Measurements from ENCODE around the gene AKAP10.
"Not testable (repeated sequence)": the region's sequence is repeated elsewhere in the genome, so short reads cannot be mapped to it uniquely, and the experiment has no call there.

AKAP10 gene

DNA sequence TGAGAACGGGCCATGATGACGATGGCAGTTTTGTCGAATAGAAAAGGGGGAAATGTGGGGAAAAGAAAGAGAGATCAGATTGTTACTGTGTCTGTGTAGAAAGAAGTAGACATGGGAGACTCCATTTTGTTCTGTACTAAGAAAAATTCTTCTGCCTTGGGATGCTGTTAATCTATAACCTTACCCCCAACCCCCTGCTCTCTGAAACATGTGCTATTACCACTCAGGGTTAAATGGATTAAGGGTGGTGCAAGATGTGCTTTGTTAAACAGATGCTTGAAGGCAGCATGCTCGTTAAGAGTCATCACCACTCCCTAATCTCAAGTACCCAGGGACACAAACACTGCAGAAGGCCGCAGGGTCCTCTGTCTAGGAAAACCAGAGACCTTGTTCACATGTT lies 26.2 kb downstream of the AKAP10 start:
- H3K4ac ChIP-seq (ENCODE audit: low read depth, low read length); H3K9me3 ChIP-seq (ENCODE audit: insufficient read depth, low read depth, low read length); H3K23ac ChIP-seq (ENCODE audit: low read length); H2BK12ac ChIP-seq (ENCODE audit: low read length); DNase-seq; H4K91ac ChIP-seq (ENCODE audit: low read depth, low read length); H3K9ac ChIP-seq (ENCODE audit: low read length); H3K27ac ChIP-seq (ENCODE audit: low read depth, low read length); H2BK120ac ChIP-seq (ENCODE audit: insufficient read depth, low read length, poor library complexity); H3K18ac ChIP-seq (ENCODE audit: low read length); H3K79me1 ChIP-seq (ENCODE audit: low read length); H3K4me2 ChIP-seq (ENCODE audit: low read length); H3K14ac ChIP-seq (ENCODE audit: low read length); H2BK5ac ChIP-seq (ENCODE audit: low read depth, low read length, poor library complexity); H3K27me3 ChIP-seq (ENCODE audit: insufficient read depth, low read length); H3K79me2 ChIP-seq (ENCODE audit: control insufficient read depth, insufficient read depth, low read length, poor library complexity); H3K4me3 ChIP-seq (ENCODE audit: low read depth, low read length); H4K12ac ChIP-seq (ENCODE audit: low read depth, low read length); H2AK5ac ChIP-seq (ENCODE audit: low read length); H2AFZ ChIP-seq (ENCODE audit: insufficient read depth, low read length, poor library complexity); H4K8ac ChIP-seq (ENCODE audit: low read depth, low read length); H3K4me1 ChIP-seq (ENCODE audit: control insufficient read depth in 1 of 2, insufficient read depth in 2 of 2, low read length in 2 of 2): not testable (repeated sequence)
- WGBS (ENCODE audit: extremely low coverage, insufficient coverage, insufficient read length): no CpG with 5 or more reads among the region's 5 CpGs
- H3K36me3 ChIP-seq (ENCODE audit: control insufficient read depth in 1 of 2, insufficient read depth in 2 of 2, low read length in 2 of 2): peaks cover 6 to 13% of the 10 kb centered on the region in 2 experiments

DNA sequence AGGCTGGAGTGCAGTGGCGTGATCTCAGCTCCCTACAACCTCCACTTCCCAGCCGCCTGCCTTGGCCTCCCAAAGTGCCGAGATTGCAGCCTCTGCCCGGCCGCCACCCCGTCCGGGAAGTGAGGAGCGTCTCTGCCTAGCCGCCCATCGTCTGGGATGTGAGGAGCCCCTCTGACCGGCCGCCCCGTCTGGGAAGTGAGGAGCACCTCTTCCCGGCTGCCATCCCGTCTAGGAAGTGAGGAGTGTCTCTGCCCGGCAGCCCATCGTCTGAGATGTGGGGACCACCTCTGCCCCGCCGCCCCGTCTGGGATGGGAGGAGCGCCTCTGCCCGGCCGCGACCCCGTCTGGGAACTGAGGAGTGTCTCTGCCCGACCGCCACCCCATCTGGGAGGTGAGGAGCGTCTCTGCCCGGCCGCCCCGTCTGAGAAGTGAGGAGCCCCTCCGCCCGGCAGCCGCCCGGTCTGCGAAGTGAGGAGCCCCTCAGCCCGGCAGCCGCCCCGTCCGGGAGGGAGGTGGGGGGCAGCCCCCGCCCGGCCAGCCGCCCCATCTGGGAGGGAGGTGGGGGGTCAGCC lies 26.9 kb downstream of the AKAP10 start:
- H3K23ac ChIP-seq (ENCODE audit: low read length); H3K9me3 ChIP-seq (ENCODE audit: insufficient read depth, low read depth, low read length); H4K8ac ChIP-seq (ENCODE audit: low read depth, low read length); H3K27me3 ChIP-seq (ENCODE audit: insufficient read depth, low read length); H2BK12ac ChIP-seq (ENCODE audit: low read length); H4K12ac ChIP-seq (ENCODE audit: low read depth, low read length); H3K79me1 ChIP-seq (ENCODE audit: low read length); H2BK120ac ChIP-seq (ENCODE audit: insufficient read depth, low read length, poor library complexity); H2AFZ ChIP-seq (ENCODE audit: insufficient read depth, low read length, poor library complexity); H3K27ac ChIP-seq (ENCODE audit: low read depth, low read length); H2BK5ac ChIP-seq (ENCODE audit: low read depth, low read length, poor library complexity); H4K91ac ChIP-seq (ENCODE audit: low read depth, low read length); H3K18ac ChIP-seq (ENCODE audit: low read length); H2AK5ac ChIP-seq (ENCODE audit: low read length); H3K4ac ChIP-seq (ENCODE audit: low read depth, low read length); H3K4me2 ChIP-seq (ENCODE audit: low read length); H3K4me3 ChIP-seq (ENCODE audit: low read depth, low read length); H3K14ac ChIP-seq (ENCODE audit: low read length); DNase-seq; H3K9ac ChIP-seq (ENCODE audit: low read length); H3K4me1 ChIP-seq (ENCODE audit: control insufficient read depth in 1 of 2, insufficient read depth in 2 of 2, low read length in 2 of 2); H3K79me2 ChIP-seq (ENCODE audit: control insufficient read depth, insufficient read depth, low read length, poor library complexity): not testable (repeated sequence)
- peaks cover 6 to 12% of the 10 kb centered on the region in 2 experiments for H3K36me3 ChIP-seq (ENCODE audit: control insufficient read depth in 1 of 2, insufficient read depth in 2 of 2, low read length in 2 of 2)
- no CpG with 5 or more reads among the region's 43 CpGs for WGBS (ENCODE audit: extremely low coverage, insufficient coverage, insufficient read length)

DNA sequence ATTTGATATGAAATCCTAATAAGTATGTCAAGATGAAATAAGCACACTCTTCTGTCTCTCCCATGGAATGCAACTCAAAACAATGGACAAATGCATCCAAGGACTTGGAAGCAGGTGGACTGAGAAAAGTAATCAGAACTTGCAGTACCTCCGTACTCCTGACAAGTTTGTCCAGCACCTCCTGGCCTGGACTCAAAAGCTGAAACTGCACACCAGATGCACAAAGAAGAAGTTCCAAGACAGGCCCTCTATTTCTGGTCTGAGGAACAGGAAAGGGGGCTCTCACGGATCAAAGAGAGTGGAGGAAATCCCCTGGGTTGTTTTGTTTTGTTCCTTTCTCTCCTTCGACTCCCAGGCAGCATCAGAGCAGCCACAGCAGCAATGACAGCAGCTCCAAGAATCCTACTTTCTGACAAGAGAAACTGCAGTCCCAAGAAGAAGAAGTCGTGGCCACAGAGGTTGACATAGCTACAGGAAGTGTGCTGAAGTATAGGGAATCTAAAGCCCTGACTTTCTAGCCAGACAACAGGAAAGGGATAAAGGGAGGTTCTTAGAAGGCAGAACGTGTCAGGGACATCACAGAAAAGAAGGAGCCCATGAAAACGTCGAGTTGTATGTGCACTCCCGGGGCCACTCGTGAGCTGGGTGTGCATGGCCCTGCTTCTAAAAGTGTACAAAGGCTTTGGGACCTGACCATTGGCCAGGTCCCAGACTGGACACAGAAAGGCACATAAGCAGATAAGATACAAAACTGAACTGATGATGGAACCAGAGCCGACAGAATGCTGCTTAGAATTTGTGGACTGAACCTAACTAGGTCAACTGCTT lies 29.3 kb downstream of the AKAP10 start:
- no peak overlapping the region for H3K9ac ChIP-seq (ENCODE audit: low read length)
- peaks cover 6 to 10% of the 10 kb centered on the region in 2 experiments for H3K36me3 ChIP-seq (ENCODE audit: control insufficient read depth in 1 of 2, insufficient read depth in 2 of 2, low read length in 2 of 2)
- no CpG with 5 or more reads among the region's 10 CpGs for WGBS (ENCODE audit: extremely low coverage, insufficient coverage, insufficient read length)
- H3K79me2 ChIP-seq (ENCODE audit: control insufficient read depth, insufficient read depth, low read length, poor library complexity): no peaks in the 10 kb centered on the region
- no peak overlapping the region for H3K27ac ChIP-seq (ENCODE audit: low read depth, low read length)
- H3K23ac ChIP-seq (ENCODE audit: low read length): no peak overlapping the region
- H3K4me1 ChIP-seq (ENCODE audit: control insufficient read depth in 1 of 2, insufficient read depth in 2 of 2, low read length in 2 of 2): peaks cover under 1 to 3% of the 10 kb centered on the region in 2 experiments
- H3K4me2 ChIP-seq (ENCODE audit: low read length): no peak overlapping the region
- H4K91ac ChIP-seq (ENCODE audit: low read depth, low read length): no peak overlapping the region
- no peaks in the 10 kb centered on the region for H3K27me3 ChIP-seq (ENCODE audit: insufficient read depth, low read length)
- no peak overlapping the region for H2BK5ac ChIP-seq (ENCODE audit: low read depth, low read length, poor library complexity)
- no peak overlapping the region for H4K12ac ChIP-seq (ENCODE audit: low read depth, low read length)
- peaks cover under 1% of the 10 kb centered on the region for H3K79me1 ChIP-seq (ENCODE audit: low read length)
- H3K14ac ChIP-seq (ENCODE audit: low read length): no peak overlapping the region
- H2BK12ac ChIP-seq (ENCODE audit: low read length): no peak overlapping the region
- H3K18ac ChIP-seq (ENCODE audit: low read length): no peak overlapping the region
- H3K4ac ChIP-seq (ENCODE audit: low read depth, low read length): no peak overlapping the region
- no peak overlapping the region for H4K8ac ChIP-seq (ENCODE audit: low read depth, low read length)
- no peaks in the 10 kb centered on the region for H3K9me3 ChIP-seq (ENCODE audit: insufficient read depth, low read depth, low read length)
- H2AFZ ChIP-seq (ENCODE audit: insufficient read depth, low read length, poor library complexity): no peak overlapping the region
- no peak overlapping the region for H2BK120ac ChIP-seq (ENCODE audit: insufficient read depth, low read length, poor library complexity)
- no peak overlapping the region for H3K4me3 ChIP-seq (ENCODE audit: low read depth, low read length)
- no peak for DNase-seq
- no peak overlapping the region for H2AK5ac ChIP-seq (ENCODE audit: low read length)

DNA sequence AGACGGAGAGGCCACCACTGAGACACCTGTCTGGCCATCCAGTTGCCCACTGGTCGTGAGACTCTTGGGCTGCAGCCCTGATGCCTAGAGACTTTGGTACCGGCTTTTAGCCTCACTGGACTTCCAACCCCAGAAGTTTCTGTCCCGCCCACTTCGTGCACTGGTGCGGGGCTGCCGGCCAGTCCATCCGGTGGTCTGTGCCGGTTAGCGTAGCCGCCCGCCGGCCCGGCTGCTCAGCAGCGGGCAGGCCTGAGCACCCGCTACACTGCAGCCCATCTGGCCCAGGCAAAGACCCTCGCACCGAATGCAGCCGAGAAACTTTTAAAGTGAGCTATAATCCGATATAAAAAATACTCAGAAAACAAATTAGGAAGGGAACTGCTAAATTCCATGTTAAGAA lies 30.7 kb downstream of the AKAP10 start:
- no peak overlapping the region for H2AFZ ChIP-seq (ENCODE audit: insufficient read depth, low read length, poor library complexity)
- DNase-seq: no peak
- H2BK12ac ChIP-seq (ENCODE audit: low read length): no peak overlapping the region
- no peak overlapping the region for H3K14ac ChIP-seq (ENCODE audit: low read length)
- no peak overlapping the region for H2BK120ac ChIP-seq (ENCODE audit: insufficient read depth, low read length, poor library complexity)
- peaks cover 6 to 10% of the 10 kb centered on the region in 2 experiments for H3K36me3 ChIP-seq (ENCODE audit: control insufficient read depth in 1 of 2, insufficient read depth in 2 of 2, low read length in 2 of 2)
- H3K27ac ChIP-seq (ENCODE audit: low read depth, low read length): no peak overlapping the region
- H3K18ac ChIP-seq (ENCODE audit: low read length): no peak overlapping the region
- no peaks in the 10 kb centered on the region for H3K9me3 ChIP-seq (ENCODE audit: insufficient read depth, low read depth, low read length)
- H3K79me1 ChIP-seq (ENCODE audit: low read length): peaks cover 7% of the 10 kb centered on the region
- H3K4me2 ChIP-seq (ENCODE audit: low read length): no peak overlapping the region
- H3K79me2 ChIP-seq (ENCODE audit: control insufficient read depth, insufficient read depth, low read length, poor library complexity): peaks cover 3% of the 10 kb centered on the region
- no peak overlapping the region for H3K4ac ChIP-seq (ENCODE audit: low read depth, low read length)
- H4K8ac ChIP-seq (ENCODE audit: low read depth, low read length): no peak overlapping the region
- no peak overlapping the region for H2AK5ac ChIP-seq (ENCODE audit: low read length)
- no peak overlapping the region for H2BK5ac ChIP-seq (ENCODE audit: low read depth, low read length, poor library complexity)
- H3K4me1 ChIP-seq (ENCODE audit: control insufficient read depth in 1 of 2, insufficient read depth in 2 of 2, low read length in 2 of 2): peaks cover 7% of the 10 kb centered on the region in 2 experiments
- no CpG with 5 or more reads among the region's 20 CpGs for WGBS (ENCODE audit: extremely low coverage, insufficient coverage, insufficient read length)
- H4K91ac ChIP-seq (ENCODE audit: low read depth, low read length): no peak overlapping the region
- no peak overlapping the region for H3K4me3 ChIP-seq (ENCODE audit: low read depth, low read length)
- no peaks in the 10 kb centered on the region for H3K27me3 ChIP-seq (ENCODE audit: insufficient read depth, low read length)
- H3K23ac ChIP-seq (ENCODE audit: low read length): no peak overlapping the region
- no peak overlapping the region for H4K12ac ChIP-seq (ENCODE audit: low read depth, low read length)
- H3K9ac ChIP-seq (ENCODE audit: low read length): no peak overlapping the region
